Measurements from ENCODE around the gene NTM.

Gene NTM

GRCh38 chr11:131928992-131929391, 558.6 kb downstream of the NTM start:
- in situ Hi-C loops (cut with MboI; ENCODE audit: low sequenced_read_pairs): no loop called here

- in situ Hi-C loops (cut with MboI; ENCODE audit: low sequenced_read_pairs): no loop called here
Observed at GRCh38 chr11:131932584-131933325, 562.3 kb downstream of the NTM start.

- in situ Hi-C loops (cut with MboI; ENCODE audit: low sequenced_read_pairs): no loop called here
Observed at GRCh38 chr11:131934006-131934405, 563.6 kb downstream of the NTM start.

- in situ Hi-C loops (cut with MboI; ENCODE audit: low sequenced_read_pairs): no loop called here
Observed at GRCh38 chr11:131938351-131938751, 567.9 kb downstream of the NTM start.

- in situ Hi-C loops (cut with MboI; ENCODE audit: low sequenced_read_pairs): no loop called here
Observed at GRCh38 chr11:131940126-131940525, 569.7 kb downstream of the NTM start.

GRCh38 chr11:131942878-131943277, 572.5 kb downstream of the NTM start:
- in situ Hi-C loops (cut with MboI; ENCODE audit: low sequenced_read_pairs): no loop called here

GRCh38 chr11:131943295-131943694, 572.9 kb downstream of the NTM start:
- in situ Hi-C loops (cut with MboI; ENCODE audit: low sequenced_read_pairs): no loop called here

- in situ Hi-C loops (cut with MboI; ENCODE audit: low sequenced_read_pairs): no loop called here
Observed at GRCh38 chr11:131944736-131945135, 574.3 kb downstream of the NTM start.

- in situ Hi-C loops (cut with MboI; ENCODE audit: low sequenced_read_pairs): no loop called here
Observed at GRCh38 chr11:131945706-131946105, 575.3 kb downstream of the NTM start.

- in situ Hi-C loops (cut with MboI; ENCODE audit: low sequenced_read_pairs): no loop called here
Observed at GRCh38 chr11:131947511-131947910, 577.1 kb downstream of the NTM start.

GRCh38 chr11:131951121-131951520, 580.7 kb downstream of the NTM start:
- in situ Hi-C loops (cut with MboI; ENCODE audit: low sequenced_read_pairs): no loop called here

GRCh38 chr11:131954146-131954545, 583.7 kb downstream of the NTM start:
- in situ Hi-C loops (cut with MboI; ENCODE audit: low sequenced_read_pairs): no loop called here

- in situ Hi-C loops (cut with MboI; ENCODE audit: low sequenced_read_pairs): no loop called here
Observed at GRCh38 chr11:131955904-131956303, 585.5 kb downstream of the NTM start.

GRCh38 chr11:131957201-131957600, 586.8 kb downstream of the NTM start:
- in situ Hi-C loops (cut with MboI; ENCODE audit: low sequenced_read_pairs): no loop called here

GRCh38 chr11:131957875-131958274, 587.5 kb downstream of the NTM start:
- in situ Hi-C loops (cut with MboI; ENCODE audit: low sequenced_read_pairs): no loop called here

- in situ Hi-C loops (cut with MboI; ENCODE audit: low sequenced_read_pairs): no loop called here
Observed at GRCh38 chr11:131962818-131963217, 592.4 kb downstream of the NTM start.

- in situ Hi-C loops (cut with MboI; ENCODE audit: low sequenced_read_pairs): no loop called here
Observed at GRCh38 chr11:131964698-131965483, 594.5 kb downstream of the NTM start.

- in situ Hi-C loops (cut with MboI; ENCODE audit: low sequenced_read_pairs): no loop called here
Observed at GRCh38 chr11:131965504-131965903, 595.1 kb downstream of the NTM start.

GRCh38 chr11:131966667-131967066, 596.3 kb downstream of the NTM start:
- in situ Hi-C loops (cut with MboI; ENCODE audit: low sequenced_read_pairs): no loop called here

GRCh38 chr11:131969261-131969660, 598.8 kb downstream of the NTM start:
- in situ Hi-C loops (cut with MboI; ENCODE audit: low sequenced_read_pairs): no loop called here

GRCh38 chr11:131973061-131973460, 602.6 kb downstream of the NTM start:
- in situ Hi-C loops (cut with MboI; ENCODE audit: low sequenced_read_pairs): no loop called here

- in situ Hi-C loops (cut with MboI; ENCODE audit: low sequenced_read_pairs): no loop called here
Observed at GRCh38 chr11:131975619-131976018, 605.2 kb downstream of the NTM start.
